Daoy (cell line): ENCODE measurements around the gene TUBGCP5. TPM values are rescaled to one million over a fixed set of nuclear protein-coding genes. Genes with fewer than 3 reads are reported as not detected.
"Not testable (repeated sequence)": the region's sequence is repeated elsewhere in the genome, so short reads cannot be mapped to it uniquely, and the experiment has no call there.

ENCODE experiments used
- DNase-seq: peaks from one replicate; pipeline ENCODE4 v3.0.0-alpha.2; 2015; ENCODE audit warnings: low read depth
- total RNA-seq: library from RNA; depleted of rRNA; stranded (reverse); fragments of >200 nt; shearing (Covaris generic); gene quantifications from 2 replicates; pipeline ENCODE4 v1.2.3, GENCODE V29; 2014

Gene TUBGCP5
- total RNA-seq, 1 experiment from 2014 or later = 18.5 TPM

DNA sequence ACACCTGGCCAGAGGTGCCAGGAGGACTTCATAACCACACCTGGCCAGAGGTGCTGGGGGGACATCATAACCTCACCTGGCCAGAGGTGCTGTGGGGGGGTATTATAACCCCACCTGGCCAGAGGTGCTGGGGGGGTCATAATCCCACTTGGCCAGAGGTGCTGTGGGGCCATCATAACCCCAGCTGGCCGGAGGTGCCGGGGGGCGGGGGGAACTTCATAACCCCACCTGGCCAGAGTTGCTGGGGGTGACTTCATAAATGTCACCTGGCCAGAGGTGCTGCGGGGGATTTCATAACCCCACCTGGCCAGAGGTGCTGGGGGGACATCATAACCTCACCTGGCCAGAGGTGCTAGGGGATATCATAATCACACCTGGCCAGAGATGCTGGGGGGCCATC, 4.2 kb upstream of the TUBGCP5 start:
- DNase-seq = not testable (repeated sequence)

DNA sequence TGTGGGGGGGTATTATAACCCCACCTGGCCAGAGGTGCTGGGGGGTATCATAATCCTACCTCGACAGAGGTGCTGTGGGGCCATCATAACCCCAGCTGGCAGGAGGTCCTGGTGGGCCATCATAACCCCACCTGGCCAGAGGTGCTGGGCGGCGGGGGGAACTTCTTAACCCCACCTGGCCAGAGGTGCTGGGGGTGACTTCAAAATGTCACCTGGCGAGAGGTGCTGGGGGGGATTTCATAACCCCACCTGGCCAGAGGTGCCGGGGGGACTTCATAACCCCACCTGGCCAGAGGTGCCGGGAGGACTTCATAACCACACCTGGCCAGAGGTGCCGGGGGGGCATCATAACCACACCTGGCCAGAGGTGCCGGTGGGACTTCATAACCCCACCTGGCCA, 2.4 kb upstream of the TUBGCP5 start:
- not testable (repeated sequence) for DNase-seq

DNA sequence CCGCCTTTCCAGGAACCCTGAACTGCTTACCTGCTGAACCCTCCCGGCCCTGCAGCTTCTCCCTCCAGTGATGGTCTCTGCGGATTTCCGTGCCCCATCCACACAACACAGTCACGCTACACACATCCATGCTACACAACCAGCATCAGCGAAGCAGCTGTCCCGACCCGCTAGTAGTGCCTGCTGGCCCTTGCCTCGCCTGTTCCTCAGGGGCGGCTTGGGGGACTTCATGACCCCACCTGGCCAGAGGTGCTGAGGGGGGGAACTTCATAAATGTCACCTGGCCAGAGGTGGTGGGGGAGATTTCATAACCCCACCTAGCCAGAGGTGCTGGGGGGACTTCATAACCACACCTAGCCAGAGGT, 530 bp upstream of the TUBGCP5 start:
- no peak for DNase-seq

DNA sequence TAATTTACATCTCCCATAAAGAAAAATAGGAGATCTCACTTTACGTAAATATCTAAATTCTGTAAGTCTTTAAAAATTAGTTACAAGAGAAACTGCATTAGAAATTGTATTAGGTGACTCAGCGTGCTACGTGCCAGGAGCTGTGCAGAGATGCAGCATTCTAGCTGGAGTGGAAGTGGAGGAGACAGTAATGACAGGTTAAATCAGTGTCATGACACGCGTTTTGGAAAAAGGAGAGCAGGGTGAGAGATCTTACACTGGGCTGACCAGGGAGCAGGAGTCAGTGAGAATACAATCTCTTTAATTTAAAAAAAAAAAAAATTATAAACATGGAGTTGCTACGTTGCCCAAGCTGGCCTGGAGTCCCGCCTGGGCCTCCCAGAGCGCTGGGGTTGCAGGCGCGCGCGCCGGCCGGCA, 635 bp downstream of the TUBGCP5 start:
- DNase-seq = peak; percentile 51

DNA sequence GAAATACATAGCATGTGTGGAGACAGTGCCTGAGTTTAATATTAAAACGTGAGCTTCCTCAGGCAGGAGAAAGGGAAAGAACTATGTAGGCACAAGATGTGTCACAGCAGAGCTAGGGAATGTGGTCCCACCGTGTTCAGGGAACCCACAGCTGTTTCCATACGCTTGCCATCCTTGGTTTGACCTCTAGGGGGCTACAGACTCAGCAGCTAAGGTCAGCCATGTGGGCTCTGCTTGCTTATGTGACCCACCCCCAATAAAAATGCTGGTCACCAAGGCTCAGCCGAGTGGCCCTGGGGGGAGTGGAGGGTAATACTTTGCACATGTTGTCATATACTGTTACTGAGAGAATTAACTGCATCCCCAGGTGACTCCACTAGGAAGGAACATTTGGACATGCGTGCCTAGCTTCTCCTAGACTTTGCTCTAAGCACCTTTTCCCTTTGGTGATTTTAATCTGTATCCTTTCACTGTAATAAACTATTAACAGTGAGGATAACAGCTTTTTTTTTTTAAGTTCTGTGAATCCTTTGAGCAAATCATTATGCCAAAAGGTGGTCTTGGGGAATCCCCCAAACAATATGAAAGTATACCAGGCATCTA, 3.3 kb downstream of the TUBGCP5 start:
- DNase-seq = peak; percentile 62

DNA sequence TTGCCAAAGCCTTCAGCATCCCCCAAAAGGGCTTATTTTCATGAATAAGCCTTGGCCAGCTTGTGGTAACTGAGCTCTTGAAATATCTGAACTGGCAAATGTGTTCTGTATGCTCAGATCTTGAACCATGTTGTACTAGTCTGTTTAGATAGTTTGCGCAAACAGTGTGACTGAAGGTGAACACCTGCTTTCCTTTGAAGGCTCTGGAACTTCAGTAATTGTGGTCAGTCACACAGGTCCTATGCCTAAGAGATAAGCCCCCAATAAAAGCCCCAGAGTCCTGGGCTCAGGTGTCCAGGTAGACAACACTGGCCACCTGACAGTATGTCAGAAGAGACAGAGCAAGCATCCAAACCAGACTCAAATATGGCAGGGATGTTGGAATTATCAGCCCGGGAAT, 5.4 kb downstream of the TUBGCP5 start:
- no peak for DNase-seq

DNA sequence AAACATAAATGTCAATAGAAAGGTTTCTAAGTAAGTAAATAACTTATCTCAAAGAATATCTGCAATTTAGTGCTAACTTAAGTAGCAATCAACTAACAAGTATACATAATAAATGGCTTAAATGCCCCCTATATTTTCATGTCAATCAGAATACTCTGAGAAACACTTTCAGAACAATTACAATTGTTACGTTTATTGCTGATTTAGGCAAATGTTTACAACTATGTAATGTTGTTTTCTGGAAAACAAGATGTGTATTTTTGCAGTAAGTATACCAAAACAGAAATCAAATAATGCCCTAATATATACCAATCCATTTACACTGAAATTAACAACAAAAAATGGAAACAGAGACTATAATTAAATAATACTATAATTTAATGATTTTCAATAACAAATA, 13.2 kb downstream of the TUBGCP5 start:
- DNase-seq = no peak

DNA sequence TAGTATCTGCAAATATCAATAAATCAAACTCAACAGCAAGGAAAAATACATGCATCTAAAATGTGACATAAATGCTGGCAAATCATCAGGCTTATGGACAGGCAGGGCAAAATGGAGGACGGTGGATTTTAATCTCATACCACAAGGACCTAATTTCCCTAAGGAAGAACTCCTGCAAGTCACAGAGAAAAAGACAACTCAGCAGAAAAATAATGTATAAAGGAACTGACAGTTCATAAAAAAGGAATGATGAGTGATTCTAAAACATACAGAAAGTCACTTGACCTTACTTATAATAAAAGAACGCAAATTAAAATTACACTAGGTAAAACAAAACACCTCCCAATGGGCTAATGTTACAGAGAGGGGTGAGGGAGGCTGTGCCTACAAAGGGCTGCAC, 17.2 kb downstream of the TUBGCP5 start:
- DNase-seq = no peak

DNA sequence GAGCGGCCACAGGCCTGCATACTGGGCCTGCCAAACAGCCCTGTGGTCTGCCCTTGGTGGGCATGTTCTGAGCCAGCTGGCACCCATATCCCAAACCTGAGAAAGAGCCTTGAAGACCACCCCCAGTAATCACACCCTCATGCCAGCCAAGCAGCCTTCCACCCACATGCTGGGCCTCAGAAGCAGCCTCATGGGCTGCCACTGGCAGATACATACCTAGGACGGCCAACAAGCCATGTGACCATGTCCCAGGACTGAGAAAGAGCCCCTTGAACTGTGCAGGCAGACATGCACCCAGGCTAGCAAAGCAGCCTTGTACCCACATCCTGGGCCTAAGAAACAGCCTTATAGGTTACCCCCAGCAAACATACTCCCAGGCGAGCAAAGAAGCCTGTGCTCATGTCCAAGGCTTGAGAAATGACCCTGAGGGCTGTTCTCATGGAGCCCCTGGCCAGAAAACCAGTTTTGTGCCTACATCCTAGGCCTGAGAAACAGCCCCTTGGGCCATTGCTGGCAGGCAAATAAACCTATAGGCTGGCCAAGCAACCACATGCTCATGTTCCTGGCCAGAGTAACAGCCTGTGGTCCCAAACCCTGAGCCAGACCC, 24.9 kb downstream of the TUBGCP5 start:
- no peak for DNase-seq

DNA sequence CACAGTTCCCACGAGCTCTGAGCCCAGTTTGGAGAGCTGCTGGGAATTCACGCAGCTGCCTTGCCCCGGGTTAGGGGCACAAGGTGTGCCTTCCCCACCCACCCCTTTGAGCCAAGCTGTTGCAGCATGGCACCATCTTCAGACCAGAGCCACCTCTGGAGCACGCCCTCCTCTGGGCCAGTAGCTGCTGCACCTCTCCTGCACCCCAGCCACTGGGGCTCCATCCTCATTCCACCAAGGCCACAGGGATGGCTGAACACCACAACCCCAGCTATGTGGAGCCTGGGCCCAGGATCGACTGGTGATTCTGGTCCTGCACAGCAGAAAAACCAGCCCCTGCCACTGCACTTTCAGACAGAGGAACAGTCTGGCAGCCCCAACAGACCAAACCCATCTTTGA, 25.7 kb downstream of the TUBGCP5 start:
- DNase-seq = no peak

DNA sequence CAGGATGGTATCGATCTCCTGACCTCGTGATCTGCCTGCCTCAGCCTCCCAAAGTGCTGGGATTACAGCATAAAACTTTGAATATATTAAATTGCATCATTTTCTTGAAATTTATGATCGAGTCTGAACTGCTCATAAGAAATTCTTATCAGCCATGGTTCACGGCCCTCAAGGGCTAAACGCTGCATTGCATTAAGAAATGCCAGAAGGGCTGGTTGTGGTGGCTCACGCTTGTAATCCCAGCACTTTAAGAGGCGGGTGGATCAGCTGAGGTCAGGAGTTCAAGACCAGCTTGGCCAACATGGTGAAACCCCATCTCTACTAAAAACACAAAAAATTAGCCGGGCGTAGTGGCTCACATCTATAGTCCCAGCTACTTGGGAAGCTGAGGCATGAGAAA, 26.8 kb downstream of the TUBGCP5 start:
- DNase-seq = not testable (repeated sequence)

DNA sequence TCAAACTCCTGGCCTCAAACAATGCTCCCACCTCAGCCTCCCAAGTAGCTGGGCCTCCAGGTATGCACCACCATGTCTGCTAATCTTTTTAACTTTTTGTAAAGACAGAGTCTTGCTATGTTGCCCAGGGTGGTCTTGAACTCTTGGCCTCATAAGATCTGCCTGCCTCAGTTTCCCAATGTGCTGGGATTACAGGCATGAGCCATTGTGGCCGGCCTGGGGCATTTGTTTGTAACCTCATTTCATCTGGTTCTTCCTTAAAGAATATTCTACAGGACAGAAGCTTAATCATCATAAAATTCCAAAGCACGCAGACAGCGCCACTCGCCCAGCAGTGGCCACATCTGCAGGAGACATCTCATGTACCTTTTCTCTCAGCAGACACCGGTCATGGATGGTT, 35.6 kb downstream of the TUBGCP5 start:
- no peak for DNase-seq

DNA sequence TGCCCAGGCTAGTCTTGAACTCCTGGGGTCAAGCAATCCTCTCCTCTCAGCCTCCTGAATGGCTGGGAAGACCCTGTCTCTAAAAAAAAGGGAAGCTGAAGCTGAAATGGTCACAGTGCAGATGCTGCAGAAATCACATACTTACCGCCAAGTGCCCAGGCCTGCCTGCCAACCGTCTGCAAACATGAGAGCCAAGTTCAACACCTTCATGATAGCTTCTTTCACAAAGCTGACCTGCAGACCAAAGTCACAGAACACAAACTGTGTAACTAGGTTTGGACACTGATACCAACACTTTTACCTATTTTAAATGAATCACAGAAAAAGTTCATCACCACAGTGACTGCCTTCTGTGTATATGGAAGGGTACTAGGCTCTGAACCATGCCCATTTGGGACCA, 36.4 kb downstream of the TUBGCP5 start:
- DNase-seq = no peak

DNA sequence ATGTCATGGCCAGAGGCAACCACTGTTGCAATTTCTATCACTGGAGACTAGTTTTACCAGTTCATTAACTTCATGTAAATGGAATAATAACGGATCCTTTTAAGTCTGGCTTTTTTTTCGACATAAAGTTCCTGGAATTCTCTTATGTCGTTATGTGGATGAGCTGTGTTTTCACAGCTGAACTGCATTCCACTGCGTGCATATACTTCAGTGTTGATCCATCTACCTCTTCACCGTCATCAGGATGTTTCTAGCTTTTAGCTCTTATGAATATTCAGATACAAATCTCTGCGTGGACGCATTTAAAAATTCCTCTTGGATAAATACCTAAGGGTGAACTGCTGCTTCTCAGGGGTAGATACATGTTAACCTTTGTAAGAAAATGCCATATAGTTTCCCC, 43.6 kb downstream of the TUBGCP5 start:
- no peak for DNase-seq

DNA sequence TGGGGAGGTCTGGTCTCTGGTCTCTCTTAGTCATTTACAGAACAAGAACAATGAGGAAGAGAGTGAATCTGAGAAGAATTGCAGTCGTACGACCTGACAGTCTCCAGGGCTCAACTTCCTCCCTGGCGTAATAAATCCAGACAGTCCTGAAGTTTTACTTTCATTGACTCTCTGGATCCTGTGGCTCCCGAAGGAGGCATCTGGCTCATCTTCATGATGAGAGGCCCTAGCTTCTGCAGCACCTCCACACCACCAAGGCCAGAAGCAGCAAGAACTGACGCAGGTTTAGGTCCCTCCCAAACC, 47.4 kb downstream of the TUBGCP5 start:
- DNase-seq = no peak

DNA sequence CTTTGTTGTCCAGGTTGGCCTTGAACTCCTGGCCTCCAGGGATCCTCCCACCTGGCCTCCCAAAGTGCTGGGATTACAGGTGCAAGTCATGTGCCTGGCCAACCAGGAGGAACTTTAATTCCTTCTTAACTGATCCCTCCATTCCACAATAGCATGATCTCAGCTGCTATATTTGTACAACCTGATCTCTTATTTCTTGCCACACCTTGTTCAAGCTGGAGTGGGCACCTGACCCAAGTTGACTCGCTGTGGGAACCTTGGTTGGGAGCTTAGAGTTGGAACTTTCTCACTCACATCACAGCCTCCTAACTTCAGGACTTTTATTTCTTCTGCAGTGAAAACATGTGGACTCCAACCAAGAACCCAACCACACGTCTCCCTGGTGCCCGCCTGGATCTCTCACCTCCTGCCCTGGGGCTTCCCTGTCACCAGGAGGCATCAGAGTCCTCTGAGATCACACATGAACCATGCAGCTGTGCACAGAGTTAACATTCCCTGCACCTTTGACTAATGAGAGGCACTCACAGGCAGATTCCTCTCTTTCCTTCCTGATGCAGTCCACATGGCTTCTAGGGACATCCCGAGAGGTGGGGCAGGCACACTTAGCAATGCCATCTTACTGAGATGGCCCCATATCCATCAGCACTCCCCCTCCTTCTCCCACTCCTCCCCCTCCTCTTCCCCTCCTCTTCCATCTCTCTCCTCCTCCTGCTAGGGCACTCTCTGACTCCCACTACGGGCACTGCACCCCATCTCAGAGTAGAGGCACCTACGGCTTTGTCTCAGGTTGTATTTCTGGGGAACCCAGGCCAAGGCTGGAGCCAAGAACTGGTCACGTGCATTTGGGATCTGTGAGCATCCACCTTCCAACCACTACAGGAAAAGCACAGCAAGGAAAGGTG, 49.5 kb downstream of the TUBGCP5 start:
- peak; percentile 5 for DNase-seq

DNA sequence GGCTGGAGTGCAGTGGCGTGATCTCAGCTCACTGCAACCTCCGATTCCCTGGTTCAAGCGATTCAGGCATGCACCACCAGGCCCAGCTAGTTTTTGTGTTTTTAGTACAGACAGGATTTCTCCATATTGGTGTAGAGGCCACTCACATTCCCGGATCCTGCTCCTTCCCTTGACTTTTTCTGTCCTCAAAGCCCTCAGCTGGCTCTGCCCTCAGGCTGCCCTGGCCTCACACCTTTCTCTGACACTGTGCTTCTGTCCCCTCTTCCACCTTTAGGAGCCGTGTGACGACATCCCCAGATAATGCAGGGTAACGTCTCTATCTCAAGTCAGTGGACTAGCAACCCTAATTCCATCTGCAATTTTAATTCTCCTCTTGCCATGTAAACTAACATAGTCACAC, 50.6 kb downstream of the TUBGCP5 start:
- no peak for DNase-seq

DNA sequence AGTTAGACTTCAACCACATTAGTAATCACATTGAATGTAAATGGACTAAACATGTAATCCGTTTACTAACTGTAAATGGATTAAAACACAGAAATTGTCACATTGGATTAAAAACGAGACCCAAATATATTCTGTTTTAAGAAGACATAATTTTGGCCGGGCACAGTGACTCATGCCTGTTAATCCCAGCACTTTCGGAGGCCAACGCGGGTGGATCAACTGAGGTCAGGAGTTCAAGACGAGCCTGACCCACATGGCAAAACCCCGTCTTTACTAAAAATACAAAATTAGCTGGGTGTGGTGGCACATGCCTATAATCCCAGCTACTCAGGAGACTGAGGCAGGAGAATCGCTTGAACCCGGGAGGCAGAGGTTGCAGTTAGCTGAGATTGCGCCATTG, 57.4 kb downstream of the TUBGCP5 start:
- not testable (repeated sequence) for DNase-seq

DNA sequence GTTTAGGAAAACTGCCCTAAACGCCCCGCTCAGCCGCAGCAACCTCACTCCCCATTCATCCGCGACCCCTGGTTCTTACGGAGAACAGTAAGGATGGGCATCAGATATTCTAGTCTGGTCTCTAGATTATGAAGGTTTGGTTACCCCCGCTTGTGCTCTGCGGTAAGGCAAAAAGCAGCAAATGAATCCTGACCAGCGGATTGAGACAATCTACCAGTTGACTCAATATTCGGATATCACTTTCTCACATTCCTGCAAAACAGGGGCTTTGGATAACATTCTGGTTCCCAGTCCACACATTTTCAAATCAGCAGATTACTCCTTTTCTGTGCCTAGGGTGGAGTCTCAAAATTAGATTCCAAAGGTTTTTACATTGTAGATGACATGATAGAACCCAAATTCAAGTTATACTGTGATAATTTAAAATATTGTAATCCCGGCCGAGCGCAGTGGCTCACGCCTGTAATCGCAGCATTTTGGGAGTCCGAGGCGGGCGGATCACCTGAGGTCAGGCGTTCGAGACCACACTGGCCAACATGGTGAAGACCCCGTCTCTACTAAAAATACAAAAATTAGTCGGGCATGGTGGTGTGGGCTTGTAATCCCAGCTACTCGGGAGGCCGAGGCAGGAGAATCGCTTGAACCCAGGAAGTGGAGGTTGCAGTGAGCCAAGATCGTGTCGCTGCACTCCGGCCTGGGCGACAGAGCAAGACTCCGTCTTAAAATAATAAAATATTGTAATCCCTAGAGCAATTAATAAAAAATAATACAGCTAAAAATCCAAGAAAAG, 58.1 kb downstream of the TUBGCP5 start:
- no peak for DNase-seq

DNA sequence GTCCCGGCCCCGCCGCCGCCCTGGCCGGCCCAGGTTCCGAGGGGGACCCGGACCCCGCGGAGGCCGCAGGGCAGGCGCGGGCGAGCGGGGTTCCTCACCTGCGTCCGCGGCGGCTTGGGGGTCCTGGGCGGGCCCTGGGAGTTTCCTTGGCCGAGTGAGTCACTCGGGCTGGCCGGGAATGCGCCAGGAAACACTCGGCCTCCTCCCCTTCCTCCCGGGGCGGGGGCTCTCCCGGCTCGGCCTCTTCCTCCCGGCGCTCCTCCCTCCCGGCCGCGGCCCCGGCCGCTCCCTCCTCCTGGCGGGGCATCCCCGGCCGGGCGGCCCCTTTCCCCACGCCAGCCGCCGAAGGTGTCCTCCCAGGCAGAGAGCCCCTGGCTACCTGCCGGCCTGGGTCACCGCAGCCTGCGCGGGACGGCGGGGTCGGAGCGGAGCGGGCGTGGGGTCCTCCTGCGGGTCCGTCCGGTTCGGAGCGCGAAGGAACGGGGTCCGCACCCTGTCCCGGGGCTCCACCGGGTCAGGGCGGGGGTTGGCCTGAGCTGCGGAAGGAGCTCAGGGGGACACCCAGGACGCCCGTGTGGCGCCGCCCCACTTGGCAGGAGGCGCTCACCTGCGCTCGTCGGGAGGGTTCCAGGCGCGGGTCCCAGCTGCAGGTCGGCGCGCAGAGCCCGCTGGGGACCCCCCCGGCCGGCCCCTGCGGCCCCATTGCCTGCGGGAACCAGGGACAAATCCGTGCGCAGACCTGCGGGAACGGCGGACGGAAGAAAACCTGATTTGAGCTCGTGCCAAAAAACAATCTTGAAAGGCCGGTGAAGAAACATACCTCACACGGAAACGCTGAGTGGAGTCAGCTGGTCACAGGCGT, 58.9 kb downstream of the TUBGCP5 start, which contains the start of gene CYFIP1:
CYFIP1 (minus strand) TSS at position 180 of the 862 bp plus-strand sequence. CDS start 33,083 bp downstream, outside the sequence.
- peak; percentile 93 for DNase-seq
